Stimulated activated naive CD8-positive, alpha-beta T cell treated with anti-CD3 and anti-CD28 coated beads, Interleukin-15, Interleukin-2, amounts not matched to agents 100 ng/mL and 50 ng/mL, for 24 hours (primary cell): Measurements from ENCODE around the gene FHOD3.

Experiments
- H3K27ac Mint-ChIP-seq: one replicate; pipeline ENCODE4 v1.8.0; 2021; ENCODE audit warnings: mild to moderate bottlenecking, mixed read lengths
- H3K27me3 Mint-ChIP-seq: one replicate; pipeline ENCODE4 v1.8.0; 2021; ENCODE audit warnings: mixed read lengths
- H3K36me3 Mint-ChIP-seq: one replicate; pipeline ENCODE4 v1.8.0; 2021; ENCODE audit warnings: low read depth, mixed read lengths
- H3K4me1 Mint-ChIP-seq: one replicate; pipeline ENCODE4 v1.8.0; 2021; ENCODE audit warnings: low read depth, mixed read lengths
- H3K4me3 Mint-ChIP-seq: one replicate; pipeline ENCODE4 v1.8.0; 2021; ENCODE audit warnings: mild to moderate bottlenecking, mixed read lengths
- H3K9me3 Mint-ChIP-seq: one replicate; pipeline ENCODE4 v1.8.0; 2021; ENCODE audit warnings: mixed read lengths

The FHOD3 gene

DNA sequence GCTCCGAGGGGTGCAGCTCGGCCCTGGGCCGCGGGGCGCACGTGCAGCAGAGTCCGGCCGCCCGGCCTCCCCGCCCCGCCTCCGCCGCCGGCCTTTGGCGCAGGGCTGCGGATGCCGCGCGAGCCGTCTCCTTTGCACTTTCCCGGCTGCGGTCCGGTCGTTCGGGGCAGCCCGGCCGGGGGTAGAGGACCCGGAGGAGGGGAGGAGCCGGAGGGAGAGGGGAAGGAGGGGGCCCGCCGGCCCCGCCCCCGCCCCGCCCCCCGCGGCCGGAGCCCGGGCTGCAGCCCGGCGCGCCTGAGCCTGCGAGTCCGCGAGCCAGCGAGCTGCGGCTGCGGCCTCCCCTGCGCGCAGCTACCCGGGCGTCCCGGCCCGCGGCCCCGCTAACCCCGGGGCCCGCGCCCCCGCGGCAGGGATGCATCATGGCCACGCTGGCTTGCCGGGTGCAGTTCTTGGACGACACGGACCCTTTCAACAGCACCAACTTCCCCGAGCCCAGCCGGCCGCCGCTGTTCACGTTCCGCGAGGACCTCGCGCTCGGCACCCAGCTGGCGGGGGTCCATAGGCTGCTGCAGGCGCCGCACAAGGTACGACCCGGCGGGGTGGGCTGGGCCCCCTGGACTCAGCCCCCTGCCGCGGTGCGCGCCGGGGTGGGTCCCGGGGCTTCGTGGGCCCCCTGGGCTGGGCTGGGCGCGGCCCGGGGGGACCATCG lies at the start of gene FHOD3:
TSS of gene FHOD3 (plus strand) at position 297 of the 709 bp plus-strand sequence. CDS start at position 420, 123 bp downstream.
- Mint-ChIP-seq H3K4me1 (no peaks in the 10 kb centered on the region), H3K27ac (no peak within 1 kb of the TSS), H3K36me3 (no peaks in the 10 kb centered on the region), H3K9me3 (no peaks in the 10 kb centered on the region), H3K4me3 (peak within 1 kb of the TSS; percentile 32), H3K27me3 (peaks cover 34% of the 10 kb centered on the region)

DNA sequence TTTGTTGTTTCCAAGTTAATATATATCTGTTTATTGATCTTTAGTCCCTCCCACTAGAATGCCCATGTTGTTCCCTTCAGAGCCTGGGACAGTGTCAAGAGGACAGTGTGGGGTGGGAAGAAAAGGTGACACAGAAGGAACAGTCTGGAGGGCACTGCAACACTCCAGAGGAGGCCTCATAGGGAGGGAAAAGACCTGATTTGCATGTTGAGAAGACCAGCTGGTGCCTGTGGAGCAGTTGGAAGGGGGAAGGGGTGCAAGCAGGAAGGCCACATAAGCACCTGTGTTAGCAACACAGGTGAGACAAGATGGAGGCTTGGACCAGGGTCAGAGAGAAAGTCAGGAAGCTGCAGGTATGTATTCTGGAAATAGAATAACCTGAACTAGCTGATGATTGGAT lies 48.1 kb upstream of the FHOD3 start:
- peaks cover 39% of the 10 kb centered on the region for H3K27me3 Mint-ChIP-seq
- H3K36me3 Mint-ChIP-seq = no peaks in the 10 kb centered on the region
- no peak overlapping the region for H3K4me3 Mint-ChIP-seq
- H3K9me3 Mint-ChIP-seq = peaks cover 19% of the 10 kb centered on the region
- no peak overlapping the region for H3K27ac Mint-ChIP-seq
- H3K4me1 Mint-ChIP-seq = no peaks in the 10 kb centered on the region

GRCh38 chr18:36250827-36251226 lies 46.7 kb upstream of the FHOD3 start:
- H3K9me3 Mint-ChIP-seq = peaks cover 10% of the 10 kb centered on the region

DNA sequence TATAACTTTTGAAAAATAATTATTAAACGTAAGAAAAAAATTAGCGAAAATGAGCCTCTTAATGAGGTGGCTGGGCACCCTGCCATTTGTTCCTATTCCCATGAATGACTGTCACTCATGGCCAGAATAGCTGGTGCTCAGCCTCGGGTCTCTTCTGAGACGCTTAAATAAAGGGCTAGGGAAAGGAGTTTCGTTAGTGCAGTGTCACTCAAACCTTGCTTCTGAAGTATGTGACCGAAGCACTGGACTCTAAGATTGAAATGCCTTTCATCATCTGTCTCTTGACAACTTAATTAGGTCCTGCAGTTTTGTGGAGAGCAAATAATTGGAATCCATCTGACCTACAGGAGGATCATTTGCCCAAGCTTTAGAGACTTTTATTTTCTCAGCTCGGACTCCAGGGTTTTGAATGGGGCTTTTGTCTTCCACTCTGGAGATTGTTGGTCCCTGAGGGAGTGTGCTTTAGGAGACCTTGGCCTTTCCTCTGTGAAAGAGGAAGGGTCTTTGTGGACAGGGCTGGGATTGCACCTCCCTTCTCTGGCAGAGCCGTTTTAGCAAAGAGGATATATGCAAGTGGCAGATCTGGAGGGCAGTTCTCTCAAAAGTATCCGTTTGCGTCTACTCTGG lies 42.3 kb upstream of the FHOD3 start:
- Mint-ChIP-seq H3K9me3 (no peaks in the 10 kb centered on the region), H3K4me3 (no peak overlapping the region), H3K4me1 (no peaks in the 10 kb centered on the region), H3K27me3 (peaks cover 8% of the 10 kb centered on the region), H3K27ac (no peak overlapping the region), H3K36me3 (no peaks in the 10 kb centered on the region)

More at GRCh38 chr18:36250827-36251226, 46.7 kb upstream of the FHOD3 start:
- Mint-ChIP-seq H3K27me3 (peaks cover 30% of the 10 kb centered on the region), H3K36me3 (no peaks in the 10 kb centered on the region), H3K4me3 (no peak overlapping the region), H3K4me1 (no peaks in the 10 kb centered on the region), H3K27ac (no peak overlapping the region)

DNA sequence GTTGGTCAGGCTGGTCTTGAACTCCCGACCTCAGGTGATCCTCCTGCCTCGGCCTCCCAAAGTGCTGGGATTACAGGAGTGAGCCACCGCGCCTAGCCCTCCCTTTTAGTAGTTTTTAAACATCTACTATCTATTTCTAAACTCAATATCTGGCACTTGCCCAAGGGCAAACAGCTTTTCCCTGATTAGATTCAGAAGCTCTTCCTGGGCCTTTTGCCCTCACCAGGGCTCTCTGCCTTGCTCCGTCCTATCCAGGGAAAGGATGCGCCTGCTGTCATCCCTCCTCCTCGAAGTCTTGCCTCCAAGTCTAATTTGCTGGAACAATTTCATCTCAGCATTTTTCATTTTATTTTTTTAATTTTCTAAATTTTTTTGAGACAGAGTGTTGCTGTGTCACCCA lies 41.4 kb upstream of the FHOD3 start:
- Mint-ChIP-seq H3K36me3 (no peaks in the 10 kb centered on the region), H3K27ac (no peak overlapping the region), H3K4me3 (no peak overlapping the region), H3K4me1 (no peaks in the 10 kb centered on the region), H3K9me3 (no peaks in the 10 kb centered on the region), H3K27me3 (peaks cover 8% of the 10 kb centered on the region)

DNA sequence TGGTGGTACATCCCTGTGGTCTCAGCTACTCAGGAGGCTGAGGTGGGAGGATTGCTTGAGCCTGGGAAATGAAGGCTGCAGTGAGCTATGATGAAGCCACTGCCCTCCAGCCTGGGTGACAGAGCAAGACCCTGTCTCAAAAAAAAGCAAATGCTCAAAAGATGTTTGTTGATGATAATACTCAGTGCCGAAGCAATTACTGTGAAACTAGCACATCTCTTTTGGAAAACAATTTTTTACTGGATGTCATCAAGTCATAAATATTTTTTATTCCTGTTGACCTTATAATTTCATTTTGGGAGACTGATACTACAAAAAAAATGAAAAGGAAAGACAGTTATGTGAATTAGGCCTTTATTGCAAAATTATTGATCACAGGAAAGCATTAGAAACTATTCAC lies 34.5 kb upstream of the FHOD3 start:
- Mint-ChIP-seq H3K27me3 (peaks cover 6% of the 10 kb centered on the region), H3K9me3 (no peaks in the 10 kb centered on the region), H3K36me3 (no peaks in the 10 kb centered on the region), H3K27ac (no peak overlapping the region), H3K4me3 (no peak overlapping the region), H3K4me1 (no peaks in the 10 kb centered on the region)

DNA sequence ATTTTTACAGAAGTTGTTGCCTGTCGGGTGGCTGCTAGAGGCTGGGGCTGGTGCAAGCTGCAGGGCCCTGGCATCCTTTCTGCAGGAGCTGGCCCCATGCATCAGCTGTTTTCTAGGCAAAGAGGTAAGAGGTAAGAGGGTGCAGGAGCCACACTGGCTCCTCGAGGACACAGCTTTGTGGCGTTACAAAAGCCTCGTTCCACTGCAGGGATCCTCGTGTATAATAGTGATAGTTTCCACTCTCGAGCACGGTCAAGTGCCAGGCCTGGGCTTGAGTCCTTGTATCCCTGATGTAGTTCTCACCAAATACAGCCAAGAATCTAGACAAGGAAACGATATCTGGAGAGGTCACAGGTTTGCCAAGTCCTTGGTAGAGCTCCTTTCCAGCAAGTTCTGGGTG lies 33.2 kb upstream of the FHOD3 start:
- H3K36me3 Mint-ChIP-seq = no peaks in the 10 kb centered on the region
- no peaks in the 10 kb centered on the region for H3K4me1 Mint-ChIP-seq
- no peaks in the 10 kb centered on the region for H3K9me3 Mint-ChIP-seq
- no peak overlapping the region for H3K4me3 Mint-ChIP-seq
- H3K27me3 Mint-ChIP-seq = peaks cover 6% of the 10 kb centered on the region
- H3K27ac Mint-ChIP-seq = no peak overlapping the region

DNA sequence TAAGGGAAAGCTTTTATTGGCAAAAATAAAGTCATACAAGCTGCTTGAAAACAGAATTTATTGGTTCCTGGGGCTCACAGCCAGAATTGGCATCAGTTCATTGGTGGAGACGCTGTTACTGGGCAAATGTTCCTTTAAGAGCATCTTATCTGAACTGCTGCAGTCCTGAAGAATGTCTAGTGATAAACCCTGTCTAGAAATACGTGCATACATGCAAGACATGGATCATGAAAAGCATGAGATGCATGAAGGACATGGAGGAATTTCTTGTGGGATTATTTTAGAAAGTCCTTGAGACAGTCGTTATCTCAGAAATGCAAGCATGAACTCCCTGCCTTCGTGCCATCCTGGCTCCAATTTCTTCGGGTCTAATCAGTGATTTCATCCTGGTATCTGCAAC lies 32.5 kb upstream of the FHOD3 start:
- H3K27me3 Mint-ChIP-seq = peaks cover 6% of the 10 kb centered on the region
- no peak overlapping the region for H3K27ac Mint-ChIP-seq
- no peaks in the 10 kb centered on the region for H3K4me1 Mint-ChIP-seq
- no peaks in the 10 kb centered on the region for H3K9me3 Mint-ChIP-seq
- no peak overlapping the region for H3K4me3 Mint-ChIP-seq
- no peaks in the 10 kb centered on the region for H3K36me3 Mint-ChIP-seq

DNA sequence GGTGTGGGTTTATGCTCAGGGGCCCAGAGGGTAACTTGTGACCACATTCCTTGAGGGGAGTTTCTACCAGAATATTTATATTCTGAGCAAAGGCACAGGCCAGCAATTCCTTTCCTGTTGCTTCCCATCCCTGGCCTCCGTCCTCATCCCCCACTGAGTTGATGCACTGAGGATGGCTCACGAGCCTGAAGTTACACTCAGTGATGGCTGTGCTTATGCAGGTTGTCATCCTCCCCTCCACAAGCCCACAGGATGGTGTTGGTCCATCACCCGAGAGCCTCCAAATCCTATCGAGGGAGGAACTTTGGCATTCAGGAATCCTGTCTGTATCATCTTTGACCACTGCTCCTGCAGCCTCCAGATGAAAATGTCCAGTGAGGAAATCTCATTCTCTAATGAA lies 28.4 kb upstream of the FHOD3 start:
- H3K9me3 Mint-ChIP-seq = no peaks in the 10 kb centered on the region
- H3K27me3 Mint-ChIP-seq = peaks cover 16% of the 10 kb centered on the region
- no peak overlapping the region for H3K27ac Mint-ChIP-seq
- H3K4me3 Mint-ChIP-seq = no peak overlapping the region
- H3K36me3 Mint-ChIP-seq = no peaks in the 10 kb centered on the region
- no peaks in the 10 kb centered on the region for H3K4me1 Mint-ChIP-seq

DNA sequence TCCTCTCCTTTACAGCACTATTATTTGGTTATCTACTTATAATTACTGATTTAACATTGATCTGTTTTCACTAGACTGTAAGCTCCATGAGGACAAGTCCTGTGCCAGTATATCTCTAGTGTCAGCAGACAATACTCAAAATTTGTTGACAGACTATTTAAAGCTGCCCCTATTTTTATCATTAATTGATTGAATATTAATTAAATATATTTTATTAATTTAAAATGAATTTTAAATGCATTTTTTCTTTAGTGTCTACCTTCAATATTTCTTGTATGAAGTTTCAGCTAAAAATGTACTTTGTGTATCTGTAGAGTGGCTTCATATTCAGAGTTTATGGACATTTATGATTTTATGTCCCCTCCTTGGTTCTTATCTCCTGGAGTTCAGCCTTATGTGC lies 26.4 kb upstream of the FHOD3 start:
- no peaks in the 10 kb centered on the region for H3K36me3 Mint-ChIP-seq
- no peak overlapping the region for H3K27ac Mint-ChIP-seq
- no peaks in the 10 kb centered on the region for H3K9me3 Mint-ChIP-seq
- H3K4me1 Mint-ChIP-seq = no peaks in the 10 kb centered on the region
- H3K4me3 Mint-ChIP-seq = no peak overlapping the region
- peaks cover 16% of the 10 kb centered on the region for H3K27me3 Mint-ChIP-seq

GRCh38 chr18:36273347-36273746 lies 24.2 kb upstream of the FHOD3 start:
- H3K4me3 Mint-ChIP-seq = no peak overlapping the region

GRCh38 chr18:36274083-36274715 lies 23.3 kb upstream of the FHOD3 start:
- Mint-ChIP-seq H3K4me3 (no peak overlapping the region), H3K4me1 (no peaks in the 10 kb centered on the region), H3K9me3 (no peaks in the 10 kb centered on the region), H3K36me3 (no peaks in the 10 kb centered on the region), H3K27me3 (peaks cover 32% of the 10 kb centered on the region), H3K27ac (no peak overlapping the region)

More at GRCh38 chr18:36273347-36273746, 24.2 kb upstream of the FHOD3 start:
- Mint-ChIP-seq H3K9me3 (no peaks in the 10 kb centered on the region), H3K36me3 (no peaks in the 10 kb centered on the region), H3K27ac (no peak overlapping the region), H3K27me3 (peaks cover 27% of the 10 kb centered on the region), H3K4me1 (no peaks in the 10 kb centered on the region)

GRCh38 chr18:36275561-36275960 lies 22.0 kb upstream of the FHOD3 start:
- Mint-ChIP-seq H3K4me1 (no peaks in the 10 kb centered on the region), H3K36me3 (no peaks in the 10 kb centered on the region), H3K4me3 (no peak overlapping the region), H3K27ac (no peak overlapping the region), H3K27me3 (peaks cover 35% of the 10 kb centered on the region), H3K9me3 (no peaks in the 10 kb centered on the region)

DNA sequence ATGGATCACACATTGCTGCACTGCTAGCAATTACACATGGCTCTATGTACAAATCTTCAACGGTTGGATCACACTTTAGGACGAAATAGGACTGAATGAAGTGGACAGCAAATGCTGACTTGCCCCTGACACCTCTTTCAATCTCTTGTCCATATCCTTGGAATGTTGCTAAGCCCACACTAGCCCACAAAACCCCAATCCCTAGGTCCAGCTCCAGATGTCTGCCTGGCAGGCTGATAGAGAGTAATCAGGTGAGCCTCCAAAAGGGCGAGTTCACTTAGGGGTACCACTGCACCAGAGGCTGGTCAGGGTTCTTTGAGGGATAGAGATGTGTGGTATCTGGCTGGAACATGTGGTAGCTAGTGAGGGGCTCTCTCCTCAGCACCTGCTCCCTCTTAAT lies 18.5 kb upstream of the FHOD3 start:
- Mint-ChIP-seq H3K4me1 (no peaks in the 10 kb centered on the region), H3K27me3 (peaks cover 42% of the 10 kb centered on the region), H3K9me3 (no peaks in the 10 kb centered on the region), H3K27ac (no peak overlapping the region), H3K36me3 (no peaks in the 10 kb centered on the region), H3K4me3 (no peak overlapping the region)

- H3K4me3 Mint-ChIP-seq = no peak overlapping the region
- H3K27ac Mint-ChIP-seq = no peak overlapping the region
- H3K27me3 Mint-ChIP-seq = peaks cover 50% of the 10 kb centered on the region
- no peaks in the 10 kb centered on the region for H3K4me1 Mint-ChIP-seq
- no peaks in the 10 kb centered on the region for H3K36me3 Mint-ChIP-seq
- no peaks in the 10 kb centered on the region for H3K9me3 Mint-ChIP-seq
These were observed 15.6 kb upstream of the FHOD3 start for GRCh38 chr18:36281936-36282335.
